C4-2B (cell line): ENCODE measurements around the gene ANTXR2.

ENCODE experiments used
- CTCF ChIP-seq: fragments of 450-650 bp; conservative IDR thresholded peaks from 2 replicates; pipeline ENCODE4 v1.5.1; 2017; ENCODE audit warnings: mild to moderate bottlenecking
- ZFX ChIP-seq: fragments of 450-650 bp; IDR thresholded peaks from 2 replicates; pipeline ENCODE4 v1.6.1; 2017

- TF ChIP-seq CTCF (no peak), ZFX (no peak)
Observed at GRCh38 chr4:80115368-80116181, 42.5 kb upstream of the ANTXR2 start.
